GM19193 (cell line): Measurements from ENCODE around the gene ACTMAP.

Source experiments
- POLR2A ChIP-seq: IDR thresholded peaks from 4 replicates; pipeline ENCODE4 v1.6.1; 2011; ENCODE audit not compliant: insufficient read depth, insufficient read length; ENCODE audit errors: extremely low read depth

Gene ACTMAP

DNA sequence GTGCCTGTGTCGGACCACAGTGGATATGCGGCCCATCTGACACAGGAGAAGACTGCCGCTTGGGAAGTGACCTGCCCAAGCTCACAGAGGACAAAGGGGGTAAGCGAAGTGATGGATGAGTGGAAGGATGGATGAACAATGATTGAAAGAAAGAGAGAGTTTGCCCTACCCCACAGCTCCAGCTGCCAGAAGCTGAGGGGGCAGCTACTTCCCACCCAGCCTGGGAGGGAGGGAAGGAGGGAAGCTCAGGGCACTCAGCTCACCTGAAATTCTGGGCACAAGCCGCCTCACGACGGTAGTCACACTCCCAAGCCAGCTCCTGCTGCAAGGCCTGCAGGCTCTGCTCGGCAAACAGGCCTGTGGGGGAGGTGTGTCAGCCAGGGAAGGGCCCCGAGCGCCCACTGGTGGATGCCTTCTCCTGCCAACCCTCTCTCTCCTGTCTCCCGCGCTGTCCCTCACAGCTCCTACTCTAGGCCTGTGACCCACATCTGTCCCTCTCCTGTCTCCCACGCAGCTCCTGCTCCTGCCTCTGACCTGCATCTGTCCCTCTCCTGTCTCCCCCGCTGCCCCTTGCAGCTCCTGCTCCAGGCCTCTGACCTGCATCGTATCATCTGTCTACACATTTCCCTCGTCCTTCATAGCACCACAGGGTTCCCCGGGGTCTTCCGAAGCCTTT, 47.8 kb downstream of the ACTMAP start:
- TF ChIP-seq POLR2A = no peak

DNA sequence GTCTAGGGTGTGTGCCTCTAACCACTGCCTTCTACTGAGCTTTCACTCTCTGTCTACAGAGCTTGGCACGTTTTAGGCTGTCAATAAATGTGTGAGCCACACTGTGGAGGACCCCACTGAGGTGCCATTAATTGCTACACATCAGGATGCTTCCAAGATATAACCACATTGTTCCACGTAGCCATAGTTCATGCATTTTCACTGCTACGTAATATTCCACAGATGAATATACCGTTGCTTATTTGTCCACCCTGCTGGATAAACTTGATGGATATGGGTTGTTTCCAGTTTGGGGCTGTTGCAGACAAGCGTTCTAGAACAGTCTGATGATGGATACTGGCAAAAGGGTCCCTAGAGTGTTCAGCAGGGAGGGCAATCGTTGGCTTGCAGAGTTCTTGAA, 48.5 kb downstream of the ACTMAP start:
- no peak for TF ChIP-seq POLR2A

DNA sequence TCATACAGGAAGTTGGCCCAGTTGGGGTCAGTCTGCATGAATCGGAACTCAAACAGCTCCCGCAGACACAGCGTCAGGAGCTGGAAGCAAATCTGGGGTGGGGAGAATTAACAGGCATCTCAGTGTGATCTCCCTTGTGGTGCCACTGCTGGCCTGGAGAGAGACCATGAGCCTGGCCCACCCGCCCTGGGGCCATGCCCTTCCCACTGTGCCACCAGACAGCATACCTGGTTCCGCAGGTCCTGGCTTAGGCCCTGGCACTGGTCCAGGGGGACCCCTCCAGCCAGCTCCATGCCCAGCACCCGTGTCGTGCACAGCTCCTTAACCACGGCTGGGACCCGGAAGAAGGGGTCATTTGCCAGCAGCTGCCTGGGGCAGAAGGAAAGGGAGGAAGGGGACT, 50.2 kb downstream of the ACTMAP start:
- TF ChIP-seq POLR2A = no peak

DNA sequence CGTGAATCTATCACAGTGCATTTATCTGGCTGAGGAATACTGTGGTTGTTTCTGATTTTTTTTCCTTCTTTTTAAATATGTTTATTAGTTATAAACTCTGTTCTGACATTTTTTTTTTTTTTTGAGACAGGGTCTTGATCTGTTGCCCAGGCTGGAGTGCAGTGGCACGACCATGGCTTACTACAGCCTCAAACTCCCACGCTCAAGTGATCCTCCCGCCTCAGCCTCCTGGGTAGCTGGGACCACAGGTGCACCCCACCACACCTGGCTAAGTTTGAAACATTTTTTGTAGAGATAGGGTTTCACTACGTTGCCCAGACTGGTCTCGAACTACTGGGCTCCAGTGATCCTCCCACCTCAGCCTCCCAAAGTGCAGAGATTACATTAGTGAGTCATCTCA, 53.3 kb downstream of the ACTMAP start:
- no peak for TF ChIP-seq POLR2A

DNA sequence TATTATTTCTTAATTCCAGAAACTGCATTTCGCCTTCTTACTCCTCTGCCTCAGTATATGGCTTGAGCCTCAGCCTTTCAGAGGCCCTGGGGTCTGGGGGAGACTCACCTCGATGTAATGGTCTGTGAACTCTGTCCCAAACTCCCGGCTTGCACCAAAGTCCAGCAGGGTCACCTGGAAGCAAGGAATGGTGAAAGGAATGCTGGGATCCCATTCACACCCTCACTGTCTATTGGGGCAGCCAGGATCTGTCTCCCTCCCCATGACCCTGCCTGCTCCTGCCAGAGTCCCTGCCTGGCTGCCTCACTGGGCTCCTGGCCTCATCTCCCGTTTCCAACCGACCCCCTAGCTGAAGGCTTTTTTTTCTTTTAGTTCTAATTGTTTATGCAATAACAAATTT, 54.4 kb downstream of the ACTMAP start:
- TF ChIP-seq POLR2A = no peak

DNA sequence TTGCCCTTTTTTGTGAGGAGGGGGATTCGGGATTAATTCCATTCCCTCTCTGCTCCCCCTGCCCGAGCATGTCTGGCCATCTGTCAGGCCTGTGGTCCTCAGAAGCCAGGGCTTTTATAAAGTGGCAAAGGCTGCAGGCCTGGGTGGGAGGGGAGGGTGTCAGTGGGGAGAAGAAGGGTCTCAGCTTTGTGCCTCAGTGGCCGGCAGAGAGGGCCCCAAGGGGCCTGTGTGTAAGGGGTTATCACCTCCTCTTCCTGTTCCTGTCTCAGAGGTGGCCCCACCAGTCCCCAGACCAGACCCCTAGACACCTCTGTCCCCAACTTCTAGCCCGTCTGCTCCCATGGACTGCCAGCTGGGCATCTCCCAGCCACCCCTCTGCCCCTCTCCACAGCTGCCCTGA, 56.4 kb downstream of the ACTMAP start:
- no peak for TF ChIP-seq POLR2A

DNA sequence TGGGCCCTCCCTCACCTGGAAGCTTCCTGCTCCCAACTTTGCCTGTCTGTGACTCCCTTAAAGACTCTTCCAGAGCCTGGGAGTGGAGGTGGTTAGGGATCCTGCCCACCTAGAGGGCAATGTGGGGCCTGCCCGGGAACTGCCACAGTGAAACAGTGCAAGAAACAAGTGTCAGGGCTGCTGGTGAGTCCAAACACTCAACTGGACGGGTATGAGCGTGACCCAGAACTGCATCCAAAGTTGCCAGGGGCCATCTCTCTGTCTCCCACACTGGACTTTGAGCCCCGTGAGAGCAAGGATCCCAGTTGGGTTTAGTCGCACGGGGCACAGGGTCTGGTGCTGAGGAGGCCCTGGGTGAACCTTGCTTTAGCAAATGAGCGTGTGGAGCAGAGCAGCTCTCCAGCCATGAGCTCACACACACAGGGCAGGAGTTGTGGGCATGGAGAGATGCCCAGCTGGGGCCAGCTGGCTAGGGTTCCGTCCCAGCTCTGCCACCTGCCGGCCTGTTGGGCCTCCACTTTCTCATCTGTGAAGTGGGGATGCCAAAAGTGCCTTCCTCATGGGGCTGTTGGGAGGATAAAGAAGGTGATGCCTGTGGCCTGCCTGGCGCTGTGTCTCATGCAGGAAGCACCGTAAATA, 57.0 kb downstream of the ACTMAP start:
- TF ChIP-seq POLR2A = no peak

DNA sequence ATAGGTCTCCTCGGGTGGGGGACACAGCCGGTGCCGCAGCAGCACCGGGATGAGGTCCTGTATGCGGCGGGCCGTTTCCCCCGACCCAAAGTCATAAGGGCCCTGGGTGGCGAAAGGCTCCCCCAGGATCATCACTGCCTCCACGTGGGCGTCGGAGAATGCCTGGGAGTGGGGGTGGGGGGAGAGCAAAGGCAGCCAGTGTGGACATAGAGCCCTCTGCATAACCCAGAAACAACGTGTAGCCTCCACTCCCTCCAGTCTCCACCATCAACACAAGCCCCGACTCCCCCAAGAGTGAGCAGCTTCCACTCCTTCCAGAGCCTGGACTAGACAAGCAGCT, 58.1 kb downstream of the ACTMAP start:
- TF ChIP-seq POLR2A = no peak

DNA sequence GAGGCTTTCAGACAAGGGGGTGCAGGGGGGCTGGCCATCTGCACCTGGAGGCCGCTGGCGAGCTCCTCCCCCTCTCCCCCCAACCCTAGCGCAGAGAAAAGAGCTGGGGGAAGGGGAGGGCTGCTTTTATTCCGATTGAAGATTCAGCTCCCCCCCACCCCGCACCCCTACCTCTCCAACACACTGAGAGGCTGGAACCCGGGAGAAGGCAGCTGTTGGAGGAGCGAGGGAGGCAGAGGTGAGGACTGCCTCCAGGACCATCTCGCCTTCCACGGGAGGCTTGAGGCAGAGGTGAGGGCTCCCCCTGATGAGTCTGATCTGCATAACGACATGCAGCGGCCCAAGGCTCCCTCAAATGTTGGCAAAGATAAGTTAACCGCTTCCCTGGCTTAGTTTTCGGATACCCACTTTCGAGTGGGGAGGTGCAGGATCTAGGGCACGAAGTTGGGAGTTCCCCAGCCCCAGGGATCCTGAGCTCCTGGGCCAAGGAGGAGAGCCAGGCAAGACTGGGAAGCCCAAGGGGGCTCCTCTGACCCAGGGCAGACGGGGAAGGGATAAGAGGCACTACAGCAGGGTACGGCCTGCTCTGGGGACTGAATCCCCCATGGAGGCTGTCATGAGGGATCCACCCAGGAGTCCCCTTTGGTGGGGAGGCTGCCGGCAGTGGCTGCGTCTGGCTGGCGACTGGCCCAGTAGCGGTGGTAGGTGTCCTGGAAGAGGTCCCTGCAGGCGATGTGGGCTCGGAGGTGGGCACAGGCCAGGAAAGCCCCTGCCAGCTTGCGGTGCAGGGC, 58.7 kb downstream of the ACTMAP start:
- TF ChIP-seq POLR2A = no peak
